Measurements from ENCODE around the gene RAB28. TPM values are rescaled to one million over a fixed set of nuclear protein-coding genes. Genes with fewer than 3 reads are reported as not detected.

RAB28 gene
- total and polyA plus RNA-seq, 12 donors = 9.7 to 23.1 (median 15.3) TPM

DNA sequence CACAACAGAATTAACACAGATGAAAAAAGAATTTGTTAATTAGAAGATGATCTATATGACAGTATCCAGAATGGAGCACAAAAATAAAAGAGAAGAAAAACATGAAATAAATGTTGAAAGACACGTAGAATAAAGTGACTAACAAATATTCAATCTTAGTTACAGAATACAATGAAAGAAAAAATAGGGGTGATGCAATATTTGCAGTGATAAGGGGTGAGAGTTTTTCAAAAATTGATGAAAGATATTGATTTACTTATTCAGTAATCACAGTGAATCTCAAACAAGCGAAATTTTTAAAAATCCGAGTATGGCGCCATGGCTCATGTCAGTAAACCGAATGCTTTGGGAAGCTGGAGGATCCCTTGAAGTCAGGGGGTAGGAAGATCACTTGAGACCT, 20.2 kb upstream of the RAB28 start:
- H3K27ac ChIP-seq = no peak overlapping the region
- peaks cover 9% of the 10 kb centered on the region for H3K27me3 ChIP-seq
- WGBS, 4 donors = 92 to 97% (median 94%) methylated on average over 5 of the region's 5 CpGs
- no peaks in the 10 kb centered on the region for H3K36me3 ChIP-seq (replicated peaks in 1 of 2)
- TF ChIP-seq, protein P1, sequence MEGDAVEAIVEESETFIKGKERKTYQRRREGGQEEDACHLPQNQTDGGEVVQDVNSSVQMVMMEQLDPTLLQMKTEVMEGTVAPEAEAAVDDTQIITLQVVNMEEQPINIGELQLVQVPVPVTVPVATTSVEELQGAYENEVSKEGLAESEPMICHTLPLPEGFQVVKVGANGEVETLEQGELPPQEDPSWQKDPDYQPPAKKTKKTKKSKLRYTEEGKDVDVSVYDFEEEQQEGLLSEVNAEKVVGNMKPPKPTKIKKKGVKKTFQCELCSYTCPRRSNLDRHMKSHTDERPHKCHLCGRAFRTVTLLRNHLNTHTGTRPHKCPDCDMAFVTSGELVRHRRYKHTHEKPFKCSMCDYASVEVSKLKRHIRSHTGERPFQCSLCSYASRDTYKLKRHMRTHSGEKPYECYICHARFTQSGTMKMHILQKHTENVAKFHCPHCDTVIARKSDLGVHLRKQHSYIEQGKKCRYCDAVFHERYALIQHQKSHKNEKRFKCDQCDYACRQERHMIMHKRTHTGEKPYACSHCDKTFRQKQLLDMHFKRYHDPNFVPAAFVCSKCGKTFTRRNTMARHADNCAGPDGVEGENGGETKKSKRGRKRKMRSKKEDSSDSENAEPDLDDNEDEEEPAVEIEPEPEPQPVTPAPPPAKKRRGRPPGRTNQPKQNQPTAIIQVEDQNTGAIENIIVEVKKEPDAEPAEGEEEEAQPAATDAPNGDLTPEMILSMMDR (IDR thresholded peaks at IDR 0.05) = no peak
- TF ChIP-seq POLR2A (IDR thresholded peaks at IDR 0.05) = no peak
- intact Hi-C loops (cut with DNase I) = no loop called here
- H3K4me1 ChIP-seq (replicated peaks in 1 of 2) = no peaks in the 10 kb centered on the region
- no peaks in the 10 kb centered on the region for H3K9me3 ChIP-seq (replicated peaks in 1 of 3)
- DNase-seq = no peak
- no peak overlapping the region for H3K4me3 ChIP-seq

- Histone ChIP-seq H3K27ac (no peak overlapping the region), H3K9me3 (replicated peaks in 1 of 3) (no peaks in the 10 kb centered on the region), H3K4me1 (replicated peaks in 1 of 2) (no peaks in the 10 kb centered on the region), H3K27me3 (peaks cover 9% of the 10 kb centered on the region), H3K36me3 (replicated peaks in 1 of 2) (no peaks in the 10 kb centered on the region), H3K4me3 (no peak overlapping the region)
- intact Hi-C loops (cut with DNase I) = no loop called here
- no peak for TF ChIP-seq POLR2A (IDR thresholded peaks at IDR 0.05)
- TF ChIP-seq, protein P1 (IDR thresholded peaks at IDR 0.05) = no peak
- 76 to 90% (median 83%) methylated on average over 1 of the region's 1 CpG for WGBS, 4 donors
- no peak for DNase-seq
Observed at GRCh38 chr4:13498469-13498868, 14.3 kb upstream of the RAB28 start.

DNA sequence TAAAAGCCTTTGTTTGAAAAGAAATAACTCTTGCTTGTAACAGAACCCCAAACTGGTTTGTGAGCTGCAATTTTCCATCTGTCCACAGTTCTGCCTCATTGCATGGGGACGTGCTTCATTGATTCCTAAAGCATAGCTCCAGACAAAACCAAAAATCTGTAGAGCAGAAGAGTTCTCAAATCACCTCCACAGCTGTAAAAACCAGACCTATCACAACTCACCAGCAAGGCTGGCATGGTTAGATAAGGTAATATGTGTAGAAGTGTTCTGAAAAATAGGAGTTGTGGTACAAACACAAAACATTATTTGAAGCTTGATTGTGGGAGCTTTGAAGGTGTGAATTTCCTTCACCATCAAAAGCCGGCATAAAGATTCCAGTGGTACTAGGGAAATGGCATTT, 12.5 kb upstream of the RAB28 start:
- WGBS, 4 donors = 44 to 74% (median 65%) methylated on average over 2 of the region's 2 CpGs

GRCh38 chr4:13495753-13496152, 11.6 kb upstream of the RAB28 start:
- no peaks in the 10 kb centered on the region for H3K36me3 ChIP-seq (replicated peaks in 1 of 2)
- H3K27me3 ChIP-seq = peaks cover 4% of the 10 kb centered on the region
- H3K27ac ChIP-seq = no peak overlapping the region
- H3K9me3 ChIP-seq (replicated peaks in 1 of 3) = no peaks in the 10 kb centered on the region
- H3K4me1 ChIP-seq (replicated peaks in 1 of 2) = no peaks in the 10 kb centered on the region
- no peak overlapping the region for H3K4me3 ChIP-seq
- intact Hi-C loops (cut with DNase I) = no loop called here
- 57 to 81% (median 69%) methylated on average over 1 of the region's 1 CpG for WGBS, 4 donors
- TF ChIP-seq POLR2A (IDR thresholded peaks at IDR 0.05) = no peak
- TF ChIP-seq, protein P1 (IDR thresholded peaks at IDR 0.05) = no peak
- DNase-seq = no peak

More for the DNA sequence above, 12.5 kb upstream of the RAB28 start:
- TF ChIP-seq, protein P1 (IDR thresholded peaks at IDR 0.05) = no peak
- TF ChIP-seq POLR2A (IDR thresholded peaks at IDR 0.05) = no peak
- Histone ChIP-seq H3K27ac (no peak overlapping the region), H3K27me3 (peaks cover 9% of the 10 kb centered on the region), H3K9me3 (replicated peaks in 1 of 3) (no peaks in the 10 kb centered on the region), H3K4me3 (no peak overlapping the region), H3K36me3 (replicated peaks in 1 of 2) (no peaks in the 10 kb centered on the region), H3K4me1 (replicated peaks in 1 of 2) (no peaks in the 10 kb centered on the region)
- intact Hi-C loops (cut with DNase I) = no loop called here
- DNase-seq = no peak

All from adrenal gland (tissue), 12 donors.